ENCODE data around the gene CNOT4. TPM values are rescaled to one million over a fixed set of nuclear protein-coding genes. Genes with fewer than 3 reads are reported as not detected.

Gene CNOT4
- total and polyA plus RNA-seq, 10 of the 15 experiments (the other 5 are each of a cell fraction or from before 2014, with no cell fraction given), result 9.4 to 29.6 (median 16.6) TPM

DNA sequence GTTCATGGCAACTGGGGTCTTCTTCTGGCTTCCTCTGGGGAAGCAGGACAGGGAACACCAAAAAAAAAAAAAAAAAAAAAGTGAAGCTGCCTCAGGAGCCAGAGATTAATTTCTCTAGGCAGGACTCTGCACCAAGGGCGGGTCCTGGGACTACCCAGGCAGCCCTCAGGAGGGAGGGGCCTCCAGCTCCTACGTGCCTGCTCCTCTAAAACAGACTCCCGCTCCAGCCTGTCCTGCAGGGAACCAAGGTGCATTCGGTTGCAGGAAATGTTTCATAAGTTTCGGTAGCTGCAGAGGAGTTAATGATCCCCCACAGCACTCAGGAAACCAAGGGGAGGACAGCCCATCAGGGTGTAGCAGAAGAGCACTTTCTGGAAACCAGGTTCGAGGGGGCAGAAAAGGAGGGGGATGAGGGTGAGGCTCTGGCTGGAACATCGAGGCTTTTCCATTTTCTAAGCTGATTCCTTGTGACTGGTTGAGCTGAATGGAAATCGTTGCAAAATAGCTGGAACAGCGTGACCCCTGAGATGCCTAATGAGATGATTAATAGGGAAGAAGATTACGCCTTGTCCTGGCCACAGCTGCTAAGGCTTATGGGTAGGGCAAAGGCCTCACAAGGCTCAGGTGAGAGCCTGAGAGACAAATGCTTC is 192.1 kb downstream of the CNOT4 start:
- no TSS peak for BruUV-seq (replicated peaks)
- H3K36me3 ChIP-seq (ENCODE audit: control insufficient read depth in 2 of 2, insufficient read depth in 2 of 2, low read length in 1 of 2), result no peaks in the 10 kb centered on the region
- no peak overlapping the region for H2AFZ ChIP-seq (ENCODE audit: control insufficient read depth, low read depth, low read length)
- H3K9me3 ChIP-seq (replicated peaks; ENCODE audit: control insufficient read depth, insufficient read depth, low read length), result no peaks in the 10 kb centered on the region
- CTCF ChIA-PET, result interaction anchor here (1.5 kb wide), 1 partner anchor 18 kb away, joined by 5 read pairs; no protein-coding TSS in a partner anchor
- DNase-seq (ENCODE audit: low read depth, low spot score) (no peak), ATAC-seq (no peak), FAIRE-seq (no peak)
- in situ Hi-C loops (cut with MboI), result no loop called here
- no peaks in the 10 kb centered on the region for H3K79me2 ChIP-seq (ENCODE audit: control insufficient read depth, insufficient read depth, low read length)
- H3K27ac ChIP-seq (ENCODE audit: control insufficient read depth, insufficient read depth), result no peak overlapping the region
- WGBS (ENCODE audit: insufficient coverage, insufficient replicate concordance, low lambda C conversion rate, missing lambda C conversion rate), result 50% methylated on average over 10 of the region's 10 CpGs
- no peaks in the 10 kb centered on the region for H3K4me1 ChIP-seq (ENCODE audit: control insufficient read depth, insufficient read depth, low read length)
- POLR2A ChIA-PET, result no interaction called here
- H4K20me1 ChIP-seq (ENCODE audit: control insufficient read depth, insufficient read depth), result no peaks in the 10 kb centered on the region
- SMC1A ChIA-PET (ENCODE audit: uncharacterized antibody, unreplicated experiment), result no interaction called here
- H3K4me2 ChIP-seq (ENCODE audit: control insufficient read depth, insufficient read depth), result no peak overlapping the region
- RAD21 ChIA-PET (ENCODE audit: unreplicated experiment), result no interaction called here
- TF ChIP-seq ESRRA (IDR thresholded peaks at IDR 0.05; ENCODE audit: low read length) (no peak), CEBPB (IDR thresholded peaks at IDR 0.05; ENCODE audit: borderline replicate concordance in 1 of 2, low read depth in 2 of 2, low read length in 2 of 2) (no peak), SIX5 (IDR thresholded peaks at IDR 0.05; ENCODE audit: low read depth, low read length, severe bottlenecking) (no peak)
- TF ChIP-seq, protein P1, sequence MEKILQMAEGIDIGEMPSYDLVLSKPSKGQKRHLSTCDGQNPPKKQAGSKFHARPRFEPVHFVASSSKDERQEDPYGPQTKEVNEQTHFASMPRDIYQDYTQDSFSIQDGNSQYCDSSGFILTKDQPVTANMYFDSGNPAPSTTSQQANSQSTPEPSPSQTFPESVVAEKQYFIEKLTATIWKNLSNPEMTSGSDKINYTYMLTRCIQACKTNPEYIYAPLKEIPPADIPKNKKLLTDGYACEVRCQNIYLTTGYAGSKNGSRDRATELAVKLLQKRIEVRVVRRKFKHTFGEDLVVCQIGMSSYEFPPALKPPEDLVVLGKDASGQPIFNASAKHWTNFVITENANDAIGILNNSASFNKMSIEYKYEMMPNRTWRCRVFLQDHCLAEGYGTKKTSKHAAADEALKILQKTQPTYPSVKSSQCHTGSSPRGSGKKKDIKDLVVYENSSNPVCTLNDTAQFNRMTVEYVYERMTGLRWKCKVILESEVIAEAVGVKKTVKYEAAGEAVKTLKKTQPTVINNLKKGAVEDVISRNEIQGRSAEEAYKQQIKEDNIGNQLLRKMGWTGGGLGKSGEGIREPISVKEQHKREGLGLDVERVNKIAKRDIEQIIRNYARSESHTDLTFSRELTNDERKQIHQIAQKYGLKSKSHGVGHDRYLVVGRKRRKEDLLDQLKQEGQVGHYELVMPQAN (conservative IDR thresholded peaks at IDR 0.05), result no peak
- H3K4me3 ChIP-seq, result no peak overlapping the region
- no peaks in the 10 kb centered on the region; a peak in 1 of 4 replicates for H3K27me3 ChIP-seq (replicated peaks in 1 of 2; ENCODE audit: control insufficient read depth in 2 of 2, insufficient read depth in 2 of 2, low read length in 1 of 2)
- intact Hi-C loops (cut with micrococcal nuclease; ENCODE audit: unreplicated experiment), result no loop called here
- H3K9ac ChIP-seq (ENCODE audit: control insufficient read depth, insufficient read depth, low read length), result no peak overlapping the region

Measured in GM12878 (cell line).